Measurements from ENCODE around the gene DNAJB2.

DNA sequence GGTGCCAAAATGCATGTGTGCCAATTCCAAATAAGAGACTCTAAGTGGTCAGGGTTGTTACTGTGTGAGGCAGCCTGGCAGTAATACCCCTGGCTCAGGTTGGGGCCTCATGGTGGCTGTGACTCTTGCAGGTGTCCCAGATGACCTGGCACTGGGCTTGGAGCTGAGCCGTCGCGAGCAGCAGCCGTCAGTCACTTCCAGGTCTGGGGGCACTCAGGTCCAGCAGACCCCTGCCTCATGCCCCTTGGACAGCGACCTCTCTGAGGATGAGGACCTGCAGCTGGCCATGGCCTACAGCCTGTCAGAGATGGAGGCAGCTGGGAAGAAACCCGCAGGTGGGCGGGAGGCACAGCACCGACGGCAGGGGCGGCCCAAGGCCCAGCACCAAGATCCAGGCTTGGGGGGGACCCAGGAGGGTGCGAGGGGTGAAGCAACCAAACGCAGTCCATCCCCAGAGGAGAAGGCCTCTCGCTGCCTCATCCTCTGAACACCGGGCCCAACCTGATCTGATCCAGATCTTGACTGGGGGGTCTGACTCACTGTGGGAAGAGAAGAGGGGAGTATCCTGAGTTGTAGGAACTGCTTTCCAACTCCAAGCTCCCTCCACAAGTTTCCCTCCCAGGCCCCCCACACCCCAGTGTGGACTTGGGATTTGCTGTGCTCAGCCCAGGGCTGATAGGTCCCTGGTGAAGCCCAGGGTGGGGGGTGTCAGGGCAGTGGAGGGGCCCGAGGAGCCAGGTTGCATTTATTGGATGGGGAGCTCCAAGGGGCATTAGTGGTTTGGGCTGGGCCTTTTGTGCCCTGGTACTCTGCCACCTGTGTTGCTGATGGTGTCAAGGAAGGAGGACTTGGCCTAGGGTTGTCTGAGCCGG, 5.6 kb downstream of the DNAJB2 start:
- TF ChIP-seq, protein P1, sequence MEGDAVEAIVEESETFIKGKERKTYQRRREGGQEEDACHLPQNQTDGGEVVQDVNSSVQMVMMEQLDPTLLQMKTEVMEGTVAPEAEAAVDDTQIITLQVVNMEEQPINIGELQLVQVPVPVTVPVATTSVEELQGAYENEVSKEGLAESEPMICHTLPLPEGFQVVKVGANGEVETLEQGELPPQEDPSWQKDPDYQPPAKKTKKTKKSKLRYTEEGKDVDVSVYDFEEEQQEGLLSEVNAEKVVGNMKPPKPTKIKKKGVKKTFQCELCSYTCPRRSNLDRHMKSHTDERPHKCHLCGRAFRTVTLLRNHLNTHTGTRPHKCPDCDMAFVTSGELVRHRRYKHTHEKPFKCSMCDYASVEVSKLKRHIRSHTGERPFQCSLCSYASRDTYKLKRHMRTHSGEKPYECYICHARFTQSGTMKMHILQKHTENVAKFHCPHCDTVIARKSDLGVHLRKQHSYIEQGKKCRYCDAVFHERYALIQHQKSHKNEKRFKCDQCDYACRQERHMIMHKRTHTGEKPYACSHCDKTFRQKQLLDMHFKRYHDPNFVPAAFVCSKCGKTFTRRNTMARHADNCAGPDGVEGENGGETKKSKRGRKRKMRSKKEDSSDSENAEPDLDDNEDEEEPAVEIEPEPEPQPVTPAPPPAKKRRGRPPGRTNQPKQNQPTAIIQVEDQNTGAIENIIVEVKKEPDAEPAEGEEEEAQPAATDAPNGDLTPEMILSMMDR (IDR thresholded peaks at IDR 0.05), result no peak
- TF ChIP-seq, protein P2, sequence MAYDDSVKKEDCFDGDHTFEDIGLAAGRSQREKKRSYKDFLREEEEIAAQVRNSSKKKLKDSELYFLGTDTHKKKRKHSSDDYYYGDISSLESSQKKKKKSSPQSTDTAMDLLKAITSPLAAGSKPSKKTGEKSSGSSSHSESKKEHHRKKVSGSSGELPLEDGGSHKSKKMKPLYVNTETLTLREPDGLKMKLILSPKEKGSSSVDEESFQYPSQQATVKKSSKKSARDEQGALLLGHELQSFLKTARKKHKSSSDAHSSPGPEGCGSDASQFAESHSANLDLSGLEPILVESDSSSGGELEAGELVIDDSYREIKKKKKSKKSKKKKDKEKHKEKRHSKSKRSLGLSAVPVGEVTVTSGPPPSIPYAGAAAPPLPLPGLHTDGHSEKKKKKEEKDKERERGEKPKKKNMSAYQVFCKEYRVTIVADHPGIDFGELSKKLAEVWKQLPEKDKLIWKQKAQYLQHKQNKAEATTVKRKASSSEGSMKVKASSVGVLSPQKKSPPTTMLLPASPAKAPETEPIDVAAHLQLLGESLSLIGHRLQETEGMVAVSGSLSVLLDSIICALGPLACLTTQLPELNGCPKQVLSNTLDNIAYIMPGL (CRISPR knock-in tag; IDR thresholded peaks at IDR 0.05; ENCODE audit: borderline replicate concordance), result no peak
- TF ChIP-seq ESRRA (IDR thresholded peaks at IDR 0.05; ENCODE audit: borderline replicate concordance, low read length), result no peak
- TF ChIP-seq POLR2A (IDR thresholded peaks at IDR 0.05; ENCODE audit: low read length), result no peak
- no peak for TF ChIP-seq CHD2 (IDR thresholded peaks at IDR 0.05; ENCODE audit: low read length, partially characterized antibody)
- TF ChIP-seq, protein P3, sequence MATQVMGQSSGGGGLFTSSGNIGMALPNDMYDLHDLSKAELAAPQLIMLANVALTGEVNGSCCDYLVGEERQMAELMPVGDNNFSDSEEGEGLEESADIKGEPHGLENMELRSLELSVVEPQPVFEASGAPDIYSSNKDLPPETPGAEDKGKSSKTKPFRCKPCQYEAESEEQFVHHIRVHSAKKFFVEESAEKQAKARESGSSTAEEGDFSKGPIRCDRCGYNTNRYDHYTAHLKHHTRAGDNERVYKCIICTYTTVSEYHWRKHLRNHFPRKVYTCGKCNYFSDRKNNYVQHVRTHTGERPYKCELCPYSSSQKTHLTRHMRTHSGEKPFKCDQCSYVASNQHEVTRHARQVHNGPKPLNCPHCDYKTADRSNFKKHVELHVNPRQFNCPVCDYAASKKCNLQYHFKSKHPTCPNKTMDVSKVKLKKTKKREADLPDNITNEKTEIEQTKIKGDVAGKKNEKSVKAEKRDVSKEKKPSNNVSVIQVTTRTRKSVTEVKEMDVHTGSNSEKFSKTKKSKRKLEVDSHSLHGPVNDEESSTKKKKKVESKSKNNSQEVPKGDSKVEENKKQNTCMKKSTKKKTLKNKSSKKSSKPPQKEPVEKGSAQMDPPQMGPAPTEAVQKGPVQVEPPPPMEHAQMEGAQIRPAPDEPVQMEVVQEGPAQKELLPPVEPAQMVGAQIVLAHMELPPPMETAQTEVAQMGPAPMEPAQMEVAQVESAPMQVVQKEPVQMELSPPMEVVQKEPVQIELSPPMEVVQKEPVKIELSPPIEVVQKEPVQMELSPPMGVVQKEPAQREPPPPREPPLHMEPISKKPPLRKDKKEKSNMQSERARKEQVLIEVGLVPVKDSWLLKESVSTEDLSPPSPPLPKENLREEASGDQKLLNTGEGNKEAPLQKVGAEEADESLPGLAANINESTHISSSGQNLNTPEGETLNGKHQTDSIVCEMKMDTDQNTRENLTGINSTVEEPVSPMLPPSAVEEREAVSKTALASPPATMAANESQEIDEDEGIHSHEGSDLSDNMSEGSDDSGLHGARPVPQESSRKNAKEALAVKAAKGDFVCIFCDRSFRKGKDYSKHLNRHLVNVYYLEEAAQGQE (IDR thresholded peaks at IDR 0.05), result no peak
- TF ChIP-seq SMC3 (IDR thresholded peaks at IDR 0.05), result no peak

Data from A549 (cell line).